Fibroblast of mammary gland (primary cell): Measurements from ENCODE around the gene HNRNPK.

ENCODE experiments used
- DNase-seq: peaks from one replicate; pipeline ENCODE4 v3.0.0-alpha.2; 2010; ENCODE audit warnings: low read depth
- H3K4me3 ChIP-seq: 2 replicates; pipeline ENCODE4 v1.5.1; 2011; ENCODE audit warnings: low read depth, mild to moderate bottlenecking, low read length, moderate library complexity; ENCODE audit not compliant: control insufficient read depth
- CTCF ChIP-seq: conservative IDR thresholded peaks from 2 replicates; pipeline ENCODE4 v1.5.1; 2011; ENCODE audit warnings: low read depth, low read length, inconsistent platforms; ENCODE audit not compliant: control insufficient read depth, insufficient read depth

Gene HNRNPK

GRCh38 chr9:83980395-83981125 lies 545 bp upstream of the HNRNPK start, which contains the start of gene RMI1:
Gene RMI1 (plus strand): TSS chr9:83980805. CDS start chr9:84000987, 20,182 bp downstream.
- TF ChIP-seq CTCF = no peak
- DNase-seq = peak; percentile 97
- H3K4me3 ChIP-seq = peak within 1 kb of the TSS; percentile 99

- DNase-seq = peak; percentile 77
- peak overlapping the region; percentile 99 for H3K4me3 ChIP-seq
- TF ChIP-seq CTCF = no peak
Measured at GRCh38 chr9:83978992-83979811, 813 bp downstream of the HNRNPK start.

- no peak for DNase-seq
- peak overlapping the region; percentile 99 for H3K4me3 ChIP-seq
- TF ChIP-seq CTCF = no peak
Measured at GRCh38 chr9:83977196-83977595, 2.8 kb downstream of the HNRNPK start.

GRCh38 chr9:83976372-83976771 lies 3.6 kb downstream of the HNRNPK start:
- H3K4me3 ChIP-seq = no peak overlapping the region
- no peak for DNase-seq
- TF ChIP-seq CTCF = no peak

- no peak overlapping the region for H3K4me3 ChIP-seq
- TF ChIP-seq CTCF = no peak
- DNase-seq = no peak
Measured at GRCh38 chr9:83975300-83975699, 4.7 kb downstream of the HNRNPK start.

GRCh38 chr9:83972286-83972685 lies 7.7 kb downstream of the HNRNPK start:
- peak; percentile 33 for DNase-seq
- no peak overlapping the region for H3K4me3 ChIP-seq
- no peak for TF ChIP-seq CTCF
